ENCODE results near the gene TMEM52B. TPM values are rescaled to one million over a fixed set of nuclear protein-coding genes. Genes with fewer than 3 reads are reported as not detected.

The TMEM52B gene
- total RNA-seq, 2 donors from 2014 or later: not detected

DNA sequence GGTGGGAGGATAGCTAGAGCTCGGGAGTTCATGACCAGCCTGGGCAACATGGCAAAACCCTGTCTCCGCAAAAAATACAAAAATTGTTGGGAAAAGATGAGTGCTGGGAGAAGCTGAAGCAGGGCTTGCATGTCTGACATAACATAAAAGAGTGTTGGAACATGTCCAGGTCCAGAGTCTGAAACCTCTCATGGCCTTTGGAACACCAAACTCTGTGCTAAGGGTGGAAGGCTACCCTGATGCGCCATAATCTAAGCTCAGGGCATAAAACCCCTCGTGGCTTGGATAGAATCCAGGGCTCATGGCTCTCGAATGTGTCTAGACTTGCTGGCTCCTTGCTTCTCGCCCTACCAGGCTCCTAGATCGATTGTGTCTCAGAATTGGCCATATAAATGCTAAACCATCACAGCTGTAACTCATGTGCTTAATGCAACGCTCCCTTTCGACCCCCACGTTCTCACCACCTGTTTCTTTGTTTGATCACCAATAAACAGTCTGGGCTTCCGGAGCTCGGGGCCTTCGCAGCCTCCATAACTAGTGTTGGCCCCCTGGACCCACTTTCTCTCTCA lies 42.1 kb upstream of the TMEM52B start:
- Histone ChIP-seq H3K9ac (ENCODE audit: low read depth in 2 of 2, low read length in 2 of 2) (no peak overlapping the region), H3K9me3 (no peaks in the 10 kb centered on the region), H3K4me1 (no peaks in the 10 kb centered on the region), H3K36me3 (no peaks in the 10 kb centered on the region), H3K27ac (no peak overlapping the region), H3K4me3 (no peak overlapping the region), H3K27me3 (no peaks in the 10 kb centered on the region)
- DNase-seq: no peak
- intact Hi-C loops (cut with DNase I): loop anchor here (2.0 kb wide), 1 partner anchor 102 kb away; no protein-coding TSS in a partner anchor
- TF ChIP-seq, protein P1, sequence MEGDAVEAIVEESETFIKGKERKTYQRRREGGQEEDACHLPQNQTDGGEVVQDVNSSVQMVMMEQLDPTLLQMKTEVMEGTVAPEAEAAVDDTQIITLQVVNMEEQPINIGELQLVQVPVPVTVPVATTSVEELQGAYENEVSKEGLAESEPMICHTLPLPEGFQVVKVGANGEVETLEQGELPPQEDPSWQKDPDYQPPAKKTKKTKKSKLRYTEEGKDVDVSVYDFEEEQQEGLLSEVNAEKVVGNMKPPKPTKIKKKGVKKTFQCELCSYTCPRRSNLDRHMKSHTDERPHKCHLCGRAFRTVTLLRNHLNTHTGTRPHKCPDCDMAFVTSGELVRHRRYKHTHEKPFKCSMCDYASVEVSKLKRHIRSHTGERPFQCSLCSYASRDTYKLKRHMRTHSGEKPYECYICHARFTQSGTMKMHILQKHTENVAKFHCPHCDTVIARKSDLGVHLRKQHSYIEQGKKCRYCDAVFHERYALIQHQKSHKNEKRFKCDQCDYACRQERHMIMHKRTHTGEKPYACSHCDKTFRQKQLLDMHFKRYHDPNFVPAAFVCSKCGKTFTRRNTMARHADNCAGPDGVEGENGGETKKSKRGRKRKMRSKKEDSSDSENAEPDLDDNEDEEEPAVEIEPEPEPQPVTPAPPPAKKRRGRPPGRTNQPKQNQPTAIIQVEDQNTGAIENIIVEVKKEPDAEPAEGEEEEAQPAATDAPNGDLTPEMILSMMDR (IDR thresholded peaks at IDR 0.05): no peak

DNA sequence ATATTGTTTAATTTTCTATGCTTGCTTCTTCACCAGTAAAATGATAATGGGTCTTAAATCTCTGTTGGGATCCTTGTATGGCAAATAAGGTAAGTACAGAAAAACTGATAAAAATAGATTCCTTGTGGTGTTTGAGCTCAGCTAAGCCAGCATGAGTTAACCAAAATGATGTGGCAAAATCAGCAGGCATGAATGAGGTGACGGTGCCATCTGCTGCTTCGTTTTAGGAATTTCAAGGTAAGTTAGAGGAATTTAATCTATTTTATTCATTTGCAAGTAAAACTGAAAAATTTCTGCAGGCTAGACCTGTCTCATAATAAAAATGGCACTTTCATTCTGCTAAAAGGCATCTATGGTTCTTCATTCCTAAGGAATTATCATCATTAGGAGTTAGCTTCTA lies 38.8 kb upstream of the TMEM52B start:
- intact Hi-C loops (cut with DNase I): loop anchor here (10.0 kb wide), 1 partner anchor 395 kb away; no protein-coding TSS in a partner anchor
- peak; percentile 22 for DNase-seq
- Histone ChIP-seq H3K27me3 (no peaks in the 10 kb centered on the region), H3K36me3 (no peaks in the 10 kb centered on the region), H3K9me3 (no peaks in the 10 kb centered on the region), H3K4me1 (no peaks in the 10 kb centered on the region), H3K9ac (ENCODE audit: low read depth in 2 of 2, low read length in 2 of 2) (no peak overlapping the region), H3K27ac (no peak overlapping the region), H3K4me3 (no peak overlapping the region)
- TF ChIP-seq, protein P1 (IDR thresholded peaks at IDR 0.05): peak; percentile 34

DNA sequence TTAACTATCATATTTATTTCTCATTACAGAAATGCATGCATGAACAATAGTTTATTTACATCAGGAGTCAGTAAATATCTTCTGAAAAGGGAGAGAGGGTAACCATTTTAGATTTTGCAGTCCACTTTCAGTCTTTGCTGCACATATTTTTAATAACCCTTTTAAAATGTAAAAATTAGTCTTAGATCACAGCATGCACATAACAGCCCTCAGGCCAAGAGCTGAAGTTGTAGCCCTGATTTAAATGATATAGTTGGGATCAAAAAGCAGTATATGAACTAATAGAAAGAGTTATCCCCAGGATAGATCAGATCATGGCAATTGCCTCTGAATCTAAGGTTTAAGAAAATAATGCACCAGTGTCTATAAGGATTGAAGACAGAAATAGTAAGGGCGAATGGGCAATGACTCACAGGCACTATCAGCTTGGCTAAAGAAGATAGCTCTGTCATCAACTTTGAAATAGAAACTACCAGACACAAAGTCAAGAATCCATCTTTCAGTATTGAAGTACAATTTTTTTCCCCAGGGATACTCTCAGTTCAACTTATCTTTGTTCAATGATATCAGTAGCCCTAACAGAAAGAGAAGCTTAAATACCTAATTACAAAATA lies 35.7 kb upstream of the TMEM52B start:
- Histone ChIP-seq H3K4me3 (no peak overlapping the region), H3K27me3 (no peaks in the 10 kb centered on the region), H3K9me3 (no peaks in the 10 kb centered on the region), H3K9ac (ENCODE audit: low read depth in 2 of 2, low read length in 2 of 2) (no peak overlapping the region), H3K4me1 (no peaks in the 10 kb centered on the region), H3K27ac (no peak overlapping the region), H3K36me3 (no peaks in the 10 kb centered on the region)
- DNase-seq: no peak
- intact Hi-C loops (cut with DNase I): loop anchor here (10.0 kb wide), 1 partner anchor 398 kb away; no protein-coding TSS in a partner anchor
- TF ChIP-seq, protein P1 (IDR thresholded peaks at IDR 0.05): no peak

DNA sequence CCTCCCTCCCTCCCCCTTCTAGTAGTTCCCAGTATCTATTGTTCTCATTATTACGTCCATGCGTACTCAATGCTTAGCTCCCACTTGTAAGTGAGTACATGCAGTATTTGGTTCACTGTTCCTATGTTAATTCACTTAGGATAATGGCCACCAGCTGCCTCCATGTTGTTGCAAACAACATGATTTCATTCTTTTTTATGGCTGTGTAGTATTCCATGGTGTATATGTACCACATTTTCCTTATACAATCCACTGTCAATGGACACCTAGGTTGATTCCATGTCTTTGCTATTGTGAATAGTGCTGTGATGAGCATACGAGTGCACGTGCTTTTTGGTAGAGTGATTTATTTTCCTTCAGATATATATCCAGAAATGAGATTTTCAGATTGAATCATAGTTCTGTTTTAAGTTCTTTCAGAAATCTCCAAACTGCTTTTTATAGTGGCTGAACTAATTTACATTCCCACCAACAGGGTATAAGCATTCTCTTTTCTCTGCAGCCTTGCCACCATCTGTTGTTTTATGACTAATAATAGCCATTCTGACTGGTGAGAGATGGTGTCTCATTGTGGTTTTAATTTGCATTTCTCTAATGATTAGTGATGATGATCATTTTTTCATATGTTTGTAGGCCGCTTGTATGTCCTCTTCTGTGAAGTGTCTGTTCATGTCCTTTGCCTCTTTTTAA lies 31.0 kb upstream of the TMEM52B start:
- Histone ChIP-seq H3K27ac (no peak overlapping the region), H3K9me3 (no peaks in the 10 kb centered on the region), H3K27me3 (no peaks in the 10 kb centered on the region), H3K4me1 (no peaks in the 10 kb centered on the region), H3K9ac (ENCODE audit: low read depth in 2 of 2, low read length in 2 of 2) (no peak overlapping the region), H3K36me3 (no peaks in the 10 kb centered on the region), H3K4me3 (no peak overlapping the region)
- no peak for DNase-seq
- TF ChIP-seq, protein P1 (IDR thresholded peaks at IDR 0.05): no peak
- intact Hi-C loops (cut with DNase I): loop anchor here (10.0 kb wide), 1 partner anchor 403 kb away; no protein-coding TSS in a partner anchor

DNA sequence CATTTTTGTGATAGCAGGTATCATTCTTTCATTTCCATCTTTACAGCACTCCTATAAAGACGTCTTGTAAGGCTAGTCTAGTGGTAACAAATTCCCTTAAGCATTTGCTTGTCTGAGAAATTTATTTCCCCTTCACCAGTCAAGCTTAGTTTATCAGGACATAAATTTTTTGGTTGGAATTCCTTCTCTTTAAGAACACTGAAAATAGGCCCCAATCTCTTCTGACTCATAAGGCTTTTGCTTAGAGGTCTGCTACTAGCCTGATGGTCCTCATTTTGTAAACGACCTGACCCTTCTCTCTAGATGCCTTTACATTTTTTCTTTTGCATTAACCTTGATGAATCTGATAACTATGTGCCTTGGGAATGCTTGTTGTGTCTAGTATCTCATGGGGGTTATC lies 27.2 kb upstream of the TMEM52B start:
- Histone ChIP-seq H3K4me1 (no peaks in the 10 kb centered on the region), H3K27ac (no peak overlapping the region), H3K27me3 (no peaks in the 10 kb centered on the region), H3K9ac (ENCODE audit: low read depth in 2 of 2, low read length in 2 of 2) (no peak overlapping the region), H3K9me3 (no peaks in the 10 kb centered on the region), H3K4me3 (no peak overlapping the region), H3K36me3 (no peaks in the 10 kb centered on the region)
- TF ChIP-seq, protein P1 (IDR thresholded peaks at IDR 0.05): no peak
- DNase-seq: no peak
- intact Hi-C loops (cut with DNase I): loop anchor here (2.0 kb wide), 1 partner anchor 39 kb away; no protein-coding TSS in a partner anchor
